ENCODE measurements around the gene P2RX7.

P2RX7 gene

DNA sequence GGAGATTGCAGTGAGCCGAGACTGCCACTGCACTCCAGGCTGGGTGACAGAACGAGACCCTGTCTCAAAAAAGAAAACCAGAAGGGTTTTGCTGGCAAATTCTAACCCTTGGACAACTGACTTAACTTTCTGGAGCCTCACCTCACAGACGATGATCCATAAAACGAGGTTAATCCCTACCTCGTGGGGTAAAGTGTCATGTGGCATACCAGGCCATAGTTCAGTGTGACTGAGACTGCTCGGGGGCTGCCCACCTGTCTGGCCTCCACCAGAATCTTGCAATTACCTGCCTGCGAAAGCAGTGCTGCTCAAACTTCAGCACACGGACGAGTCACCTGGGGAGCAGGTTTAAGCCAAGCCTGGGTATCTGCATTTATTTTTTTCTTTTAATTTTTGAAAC lies 104.1 kb downstream of the P2RX7 start:
- no peak for DNase-seq

DNA sequence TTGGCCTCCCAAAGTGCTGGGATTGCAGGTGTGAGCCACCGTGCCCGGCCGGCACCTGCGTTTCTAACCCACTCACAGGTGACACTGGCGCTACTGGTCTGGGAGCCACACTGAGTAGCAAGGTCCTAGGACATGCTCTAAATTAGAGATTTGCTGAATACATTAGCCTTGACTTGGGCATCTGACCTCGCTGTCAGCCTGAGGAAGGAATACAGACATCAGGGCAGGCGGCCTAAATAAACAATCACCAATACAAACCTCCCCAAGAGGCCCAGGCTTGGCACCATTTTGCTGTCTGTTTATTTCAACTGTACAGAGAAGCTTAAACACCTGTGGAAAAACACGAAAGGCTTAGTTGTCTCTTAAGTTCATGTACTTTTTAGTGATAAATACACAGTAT lies 104.7 kb downstream of the P2RX7 start:
- DNase-seq = no peak
